ENCODE data around the gene CD40LG.

- TF ChIP-seq CTCF (IDR thresholded peaks at IDR 0.05; ENCODE audit: borderline replicate concordance, extremely low read depth, low read length, poor library complexity, severe bottlenecking) (no peak), EZH2 (IDR thresholded peaks at IDR 0.05; ENCODE audit: borderline replicate concordance, low read depth, low read length, severe bottlenecking) (no peak)
Measured at GRCh38 chrX:136659174-136659573, 11.2 kb downstream of the CD40LG start.

Measured in DND-41 (cell line).